Left renal cortex interstitium (tissue), 4 donors: ENCODE data around the gene HAAO. TPM values are rescaled to one million over a fixed set of nuclear protein-coding genes. Genes with fewer than 3 reads are reported as not detected.

Experiments used
- polyA plus RNA-seq, 4 donors: library from polyadenylated mRNA; unstranded; fragments of 120-200 nt; gene quantifications; one replicate each; pipeline ENCODE4 v1.2.1, GENCODE V29; 2013; ENCODE audit not compliant: insufficient read length in 4 of 4

Gene HAAO
- polyA plus RNA-seq, 4 donors = 36.7 to 56.0 (median 45.6) TPM

Other genes with a start within 250 kb of the HAAO start
- 10 to 100 TPM; 60.8 to 83.8 (median 67.7) TPM for gene MTA3, start 224.0 kb downstream of the HAAO start, polyA plus RNA-seq
- 10 to 100 TPM in 2 of 4 donors, 1 to 10 TPM in 2; 6.0 to 13.2 (median 10.3) TPM for gene OXER1, start 28.4 kb downstream of the HAAO start, polyA plus RNA-seq